ENCODE results near the gene ACTA2.

DNA sequence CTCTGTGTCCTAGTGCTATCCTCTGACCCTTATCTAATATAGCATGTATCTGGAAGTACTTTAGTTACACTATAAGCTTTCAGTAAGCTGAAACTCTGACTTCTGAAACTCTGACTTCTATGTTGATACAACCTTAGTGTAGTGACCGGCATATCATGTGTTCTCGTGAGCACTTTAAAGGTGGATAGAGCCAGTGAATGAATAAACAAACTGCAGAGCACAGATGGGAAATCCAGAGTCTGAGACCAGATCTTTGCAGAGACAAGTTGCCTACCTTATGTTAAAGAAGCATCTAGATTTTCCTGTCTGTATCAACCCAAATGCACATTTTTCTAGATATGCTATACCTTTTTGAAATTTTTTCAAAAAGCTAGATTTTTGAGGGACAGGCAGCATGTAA lies 3.5 kb downstream of the ACTA2 start:
- TF ChIP-seq, protein P1, sequence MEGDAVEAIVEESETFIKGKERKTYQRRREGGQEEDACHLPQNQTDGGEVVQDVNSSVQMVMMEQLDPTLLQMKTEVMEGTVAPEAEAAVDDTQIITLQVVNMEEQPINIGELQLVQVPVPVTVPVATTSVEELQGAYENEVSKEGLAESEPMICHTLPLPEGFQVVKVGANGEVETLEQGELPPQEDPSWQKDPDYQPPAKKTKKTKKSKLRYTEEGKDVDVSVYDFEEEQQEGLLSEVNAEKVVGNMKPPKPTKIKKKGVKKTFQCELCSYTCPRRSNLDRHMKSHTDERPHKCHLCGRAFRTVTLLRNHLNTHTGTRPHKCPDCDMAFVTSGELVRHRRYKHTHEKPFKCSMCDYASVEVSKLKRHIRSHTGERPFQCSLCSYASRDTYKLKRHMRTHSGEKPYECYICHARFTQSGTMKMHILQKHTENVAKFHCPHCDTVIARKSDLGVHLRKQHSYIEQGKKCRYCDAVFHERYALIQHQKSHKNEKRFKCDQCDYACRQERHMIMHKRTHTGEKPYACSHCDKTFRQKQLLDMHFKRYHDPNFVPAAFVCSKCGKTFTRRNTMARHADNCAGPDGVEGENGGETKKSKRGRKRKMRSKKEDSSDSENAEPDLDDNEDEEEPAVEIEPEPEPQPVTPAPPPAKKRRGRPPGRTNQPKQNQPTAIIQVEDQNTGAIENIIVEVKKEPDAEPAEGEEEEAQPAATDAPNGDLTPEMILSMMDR (conservative IDR thresholded peaks at IDR 0.05 in 1 of 2, IDR thresholded peaks at IDR 0.05 in 1 of 2; ENCODE audit: extremely low read depth in 1 of 2, insufficient read depth in 1 of 2, low read depth in 1 of 2, low read length in 2 of 2) = no peak
- TF ChIP-seq EZH2 (IDR thresholded peaks at IDR 0.05; ENCODE audit: borderline replicate concordance, low read length) = no peak

All from mammary epithelial cell (primary cell).